ENCODE measurements around the gene ANKRD30B. TPM values are rescaled to one million over a fixed set of nuclear protein-coding genes. Genes with fewer than 3 reads are reported as not detected.
"Not testable (repeated sequence)": the region's sequence is repeated elsewhere in the genome, so short reads cannot be mapped to it uniquely, and the experiment has no call there.

The ANKRD30B gene, protein sequence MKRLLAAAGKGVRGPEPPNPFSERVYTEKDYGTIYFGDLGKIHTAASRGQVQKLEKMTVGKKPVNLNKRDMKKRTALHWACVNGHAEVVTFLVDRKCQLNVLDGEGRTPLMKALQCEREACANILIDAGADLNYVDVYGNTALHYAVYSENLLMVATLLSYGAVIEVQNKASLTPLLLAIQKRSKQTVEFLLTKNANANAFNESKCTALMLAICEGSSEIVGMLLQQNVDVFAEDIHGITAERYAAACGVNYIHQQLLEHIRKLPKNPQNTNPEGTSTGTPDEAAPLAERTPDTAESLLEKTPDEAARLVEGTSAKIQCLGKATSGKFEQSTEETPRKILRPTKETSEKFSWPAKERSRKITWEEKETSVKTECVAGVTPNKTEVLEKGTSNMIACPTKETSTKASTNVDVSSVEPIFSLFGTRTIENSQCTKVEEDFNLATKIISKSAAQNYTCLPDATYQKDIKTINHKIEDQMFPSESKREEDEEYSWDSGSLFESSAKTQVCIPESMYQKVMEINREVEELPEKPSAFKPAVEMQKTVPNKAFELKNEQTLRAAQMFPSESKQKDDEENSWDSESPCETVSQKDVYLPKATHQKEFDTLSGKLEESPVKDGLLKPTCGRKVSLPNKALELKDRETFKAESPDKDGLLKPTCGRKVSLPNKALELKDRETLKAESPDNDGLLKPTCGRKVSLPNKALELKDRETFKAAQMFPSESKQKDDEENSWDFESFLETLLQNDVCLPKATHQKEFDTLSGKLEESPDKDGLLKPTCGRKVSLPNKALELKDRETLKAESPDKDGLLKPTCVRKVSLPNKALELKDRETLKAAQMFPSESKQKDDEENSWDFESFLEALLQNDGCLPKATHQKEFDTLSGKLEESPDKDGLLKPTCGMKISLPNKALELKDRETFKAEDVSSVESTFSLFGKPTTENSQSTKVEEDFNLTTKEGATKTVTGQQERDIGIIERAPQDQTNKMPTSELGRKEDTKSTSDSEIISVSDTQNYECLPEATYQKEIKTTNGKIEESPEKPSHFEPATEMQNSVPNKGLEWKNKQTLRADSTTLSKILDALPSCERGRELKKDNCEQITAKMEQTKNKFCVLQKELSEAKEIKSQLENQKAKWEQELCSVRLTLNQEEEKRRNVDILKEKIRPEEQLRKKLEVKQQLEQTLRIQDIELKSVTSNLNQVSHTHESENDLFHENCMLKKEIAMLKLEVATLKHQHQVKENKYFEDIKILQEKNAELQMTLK (N-terminal part only)
- under 1 TPM in 2 of 4 donors, not detected in 2; 0.11 to 0.40 TPM for total RNA-seq

DNA sequence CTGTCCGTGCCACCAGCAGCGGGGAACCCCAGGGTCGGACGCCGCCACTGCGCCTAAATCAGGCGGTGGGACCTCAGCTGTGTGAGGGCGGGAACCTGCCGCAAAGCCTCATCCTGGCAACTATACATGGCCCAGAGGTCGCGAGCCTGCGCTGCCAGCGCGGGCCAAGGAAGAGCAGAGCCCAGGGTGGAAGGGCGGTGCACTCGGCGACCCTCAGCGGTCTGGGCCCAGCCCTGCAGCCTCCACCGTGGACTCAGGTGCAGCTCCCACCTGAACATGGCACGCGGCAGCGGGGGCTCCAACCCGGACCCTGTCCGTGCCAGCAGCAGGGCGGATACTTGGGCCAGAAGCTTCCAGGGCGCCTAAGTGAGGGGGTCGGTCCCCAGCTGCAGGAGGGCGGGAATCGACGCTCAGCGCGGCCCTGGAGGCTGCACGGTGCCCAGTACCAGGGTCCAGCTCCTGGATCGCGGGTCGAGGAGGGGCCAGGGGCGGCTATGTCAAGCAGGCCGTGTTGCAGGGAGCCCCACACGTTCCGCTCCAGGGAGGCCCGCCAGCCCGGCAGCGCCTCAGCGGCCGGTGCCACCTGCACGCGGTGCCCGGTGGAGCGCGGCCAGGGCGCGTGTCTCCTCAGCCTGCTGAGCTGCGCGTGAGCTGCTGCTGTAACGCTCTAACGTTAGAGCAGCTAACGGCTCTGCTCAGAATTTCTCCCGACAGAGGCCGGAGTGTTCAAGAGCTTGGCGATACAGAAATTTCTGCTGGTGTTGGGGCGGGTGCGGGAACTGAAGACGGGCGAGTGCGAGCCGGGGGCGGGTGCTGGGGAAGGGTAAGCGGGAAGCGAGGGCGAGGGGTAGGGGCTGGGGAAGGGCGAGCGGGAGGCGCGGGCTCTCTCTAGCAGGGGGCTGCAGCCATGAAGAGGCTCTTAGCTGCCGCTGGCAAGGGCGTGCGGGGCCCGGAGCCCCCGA lies at the start of gene ANKRD30B:
TSS of gene ANKRD30B (plus strand) at position 660 of the 962 bp plus-strand sequence. CDS start at position 908, 248 bp downstream.
- Histone ChIP-seq H3K36me3 (no peaks in the 10 kb centered on the region), H3K4me1 (peaks cover 0 to 4% of the 10 kb centered on the region in 2 donors), H3K27ac (no peak within 1 kb of the TSS), H3K4me3 (replicated peaks in 1 of 3) (no peak within 1 kb of the TSS), H3K9me3 (no peaks in the 10 kb centered on the region), H3K27me3 (no peaks in the 10 kb centered on the region)
- WGBS, 2 donors: 9 to 12% methylated on average over 20 to 42 of the region's 79 CpGs
- intact Hi-C loops (cut with DNase I): no loop called here
- DNase-seq: peak; percentile 37 to 45
- no peak for TF ChIP-seq POLR2A (IDR thresholded peaks at IDR 0.05)
- TF ChIP-seq CTCF (IDR thresholded peaks at IDR 0.05): no peak

- H3K4me3 ChIP-seq (replicated peaks in 1 of 3); H3K4me1 ChIP-seq: not testable (repeated sequence)
- 74 to 79% methylated on average over 7 of the region's 7 CpGs for WGBS, 2 donors
Measured at GRCh38 chr18:14701286-14702040, 46.5 kb upstream of the ANKRD30B start.

GRCh38 chr18:14709761-14710160 lies 38.2 kb upstream of the ANKRD30B start:
- H3K4me1 ChIP-seq; H3K27ac ChIP-seq; intact Hi-C loops (cut with DNase I); H3K27me3 ChIP-seq; H3K36me3 ChIP-seq; H3K4me3 ChIP-seq (replicated peaks in 1 of 3); DNase-seq; H3K9me3 ChIP-seq: not testable (repeated sequence)
- 77 to 83% methylated on average over 2 of the region's 2 CpGs for WGBS, 2 donors

More at GRCh38 chr18:14701286-14702040, 46.5 kb upstream of the ANKRD30B start:
- H3K9me3 ChIP-seq; intact Hi-C loops (cut with DNase I); H3K27me3 ChIP-seq; DNase-seq; H3K36me3 ChIP-seq; H3K27ac ChIP-seq: not testable (repeated sequence)

GRCh38 chr18:14721569-14721968 lies 26.4 kb upstream of the ANKRD30B start:
- H3K27ac ChIP-seq; H3K9me3 ChIP-seq; intact Hi-C loops (cut with DNase I); H3K4me1 ChIP-seq; H3K4me3 ChIP-seq (replicated peaks in 1 of 3); DNase-seq; H3K27me3 ChIP-seq; H3K36me3 ChIP-seq: not testable (repeated sequence)

DNA sequence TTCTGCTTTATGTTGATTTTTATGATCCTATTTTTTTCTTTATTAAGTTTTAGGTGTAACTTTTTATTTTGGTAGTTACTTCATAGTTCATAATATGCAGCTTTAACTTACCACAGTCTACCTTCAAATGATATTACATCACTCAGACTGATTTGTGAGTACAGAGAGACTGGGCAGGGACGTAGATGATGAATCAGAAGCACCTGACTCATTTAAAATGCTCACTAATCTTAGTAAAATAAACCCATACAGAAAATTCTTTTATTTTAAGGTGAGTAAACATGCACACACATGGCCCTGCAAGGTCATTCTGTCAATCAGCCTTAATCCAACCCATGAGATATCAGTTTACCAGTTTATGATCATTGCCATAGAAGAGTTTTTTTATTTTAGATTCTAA lies 8.9 kb upstream of the ANKRD30B start:
- H3K9me3 ChIP-seq; H3K4me3 ChIP-seq (replicated peaks in 1 of 3); H3K27me3 ChIP-seq; H3K36me3 ChIP-seq; H3K4me1 ChIP-seq; DNase-seq; H3K27ac ChIP-seq; intact Hi-C loops (cut with DNase I): not testable (repeated sequence)
- 48 to 65% methylated on average over 1 of the region's 1 CpG for WGBS, 2 donors

GRCh38 chr18:14746897-14747296 lies 1.1 kb upstream of the ANKRD30B start:
- DNase-seq: no peak
- Histone ChIP-seq H3K4me1 (peaks cover 0 to 4% of the 10 kb centered on the region in 2 donors), H3K27me3 (no peaks in the 10 kb centered on the region), H3K9me3 (no peaks in the 10 kb centered on the region), H3K4me3 (replicated peaks in 1 of 3) (no peak overlapping the region), H3K27ac (no peak overlapping the region), H3K36me3 (no peaks in the 10 kb centered on the region)
- TF ChIP-seq POLR2A (IDR thresholded peaks at IDR 0.05) (no peak), CTCF (IDR thresholded peaks at IDR 0.05) (no peak)
- intact Hi-C loops (cut with DNase I): no loop called here
- WGBS, 2 donors: 94 to 96% methylated on average over 15 to 17 of the region's 18 CpGs

Data from thyroid gland (tissue), 4 donors.